ENCODE results near the gene SPAG9.
A peak's percentile ranks its signal among the peaks of the same experiment; 100 is the strongest.

SPAG9 gene

GRCh38 chr17:50927287-50927686 lies 193.4 kb downstream of the SPAG9 start:
- Histone ChIP-seq H3K4me3 (ENCODE audit: low read length) (no peak overlapping the region), H3K36me3 (replicated peaks; ENCODE audit: insufficient read depth, low read length) (no peaks in the 10 kb centered on the region)

GRCh38 chr17:50926523-50926922 lies 194.1 kb downstream of the SPAG9 start:
- Histone ChIP-seq H3K27ac (ENCODE audit: low read length) (no peak overlapping the region), H4K20me1 (ENCODE audit: insufficient read depth, low read length) (no peaks in the 10 kb centered on the region), H3K79me2 (ENCODE audit: low read length) (no peaks in the 10 kb centered on the region), H3K4me3 (ENCODE audit: low read length) (no peak overlapping the region), H3K9me3 (replicated peaks; ENCODE audit: insufficient read depth, low read length) (no peaks in the 10 kb centered on the region), H3K4me2 (ENCODE audit: low read depth, low read length) (no peak overlapping the region), H2AFZ (ENCODE audit: low read length) (no peak overlapping the region), H3K27me3 (replicated peaks; ENCODE audit: insufficient read depth, low read length) (no peaks in the 10 kb centered on the region), H3K36me3 (replicated peaks; ENCODE audit: insufficient read depth, low read length) (no peaks in the 10 kb centered on the region), H3K9me2 (replicated peaks; ENCODE audit: insufficient read depth, low read length) (no peaks in the 10 kb centered on the region), H3K4me1 (ENCODE audit: low read length) (peaks cover 20% of the 10 kb centered on the region), H3F3A (ENCODE audit: insufficient read depth, low read length) (peaks cover 15% of the 10 kb centered on the region), H3K9ac (ENCODE audit: low read length) (no peak overlapping the region)
- DNase-seq, result no peak
- TF ChIP-seq EZH2 (optimal IDR thresholded peaks at IDR 0.05; ENCODE audit: low read depth, low read length), result no peak
- no peak for TF ChIP-seq CTCF (IDR thresholded peaks at IDR 0.05; ENCODE audit: low read length)
- TF ChIP-seq EZH2phosphoT487 (IDR thresholded peaks at IDR 0.05; ENCODE audit: low read length), result no peak

More at GRCh38 chr17:50927287-50927686, 193.4 kb downstream of the SPAG9 start:
- no peak overlapping the region for H2AFZ ChIP-seq (ENCODE audit: low read length)
- peaks cover 20% of the 10 kb centered on the region for H3K4me1 ChIP-seq (ENCODE audit: low read length)
- no peaks in the 10 kb centered on the region for H3K27me3 ChIP-seq (replicated peaks; ENCODE audit: insufficient read depth, low read length)
- no peak overlapping the region for H3K9ac ChIP-seq (ENCODE audit: low read length)
- no peaks in the 10 kb centered on the region for H3K9me2 ChIP-seq (replicated peaks; ENCODE audit: insufficient read depth, low read length)
- no peaks in the 10 kb centered on the region for H4K20me1 ChIP-seq (ENCODE audit: insufficient read depth, low read length)
- H3K4me2 ChIP-seq (ENCODE audit: low read depth, low read length), result no peak overlapping the region
- no peak for DNase-seq
- TF ChIP-seq EZH2phosphoT487 (IDR thresholded peaks at IDR 0.05; ENCODE audit: low read length) (no peak), EZH2 (optimal IDR thresholded peaks at IDR 0.05; ENCODE audit: low read depth, low read length) (no peak), CTCF (IDR thresholded peaks at IDR 0.05; ENCODE audit: low read length) (no peak)
- H3K27ac ChIP-seq (ENCODE audit: low read length), result no peak overlapping the region
- no peaks in the 10 kb centered on the region for H3K79me2 ChIP-seq (ENCODE audit: low read length)
- H3F3A ChIP-seq (ENCODE audit: insufficient read depth, low read length), result peaks cover 19% of the 10 kb centered on the region
- no peaks in the 10 kb centered on the region for H3K9me3 ChIP-seq (replicated peaks; ENCODE audit: insufficient read depth, low read length)

DNA sequence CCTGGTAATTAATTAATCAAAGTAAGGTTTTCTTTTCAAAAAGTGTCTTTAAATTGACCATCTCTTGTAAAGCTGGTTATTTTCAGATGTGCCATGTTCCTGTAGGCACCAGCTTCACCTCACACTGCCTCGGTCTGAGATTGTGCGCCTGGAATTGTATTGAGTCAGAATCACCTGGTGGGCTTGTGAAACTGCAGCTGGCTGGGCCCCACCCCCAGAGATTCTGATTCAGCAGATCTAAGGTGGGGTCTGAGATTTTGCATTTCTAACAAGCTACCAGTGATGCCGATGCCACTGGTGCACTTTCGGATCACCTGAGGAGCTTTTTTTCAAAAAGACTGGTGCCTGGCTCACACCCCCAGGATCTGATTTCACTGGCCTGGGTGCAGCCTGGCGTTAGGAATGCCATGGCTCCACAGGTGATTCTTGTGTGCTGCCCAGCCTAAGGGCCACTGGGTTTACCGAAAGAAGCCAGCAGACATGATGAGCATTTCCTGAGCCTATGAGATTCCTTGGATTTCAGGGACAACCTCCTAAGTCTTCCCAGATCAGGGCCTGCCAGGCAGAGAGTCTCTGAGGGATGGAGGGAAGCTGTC lies 195.3 kb downstream of the SPAG9 start:
- Histone ChIP-seq H3K9ac (ENCODE audit: low read length) (no peak overlapping the region), H3K79me2 (ENCODE audit: low read length) (no peaks in the 10 kb centered on the region), H3K27me3 (replicated peaks; ENCODE audit: insufficient read depth, low read length) (no peaks in the 10 kb centered on the region), H4K20me1 (ENCODE audit: insufficient read depth, low read length) (no peaks in the 10 kb centered on the region), H3K4me1 (ENCODE audit: low read length) (peaks cover 16% of the 10 kb centered on the region), H3K9me3 (replicated peaks; ENCODE audit: insufficient read depth, low read length) (no peaks in the 10 kb centered on the region), H3K36me3 (replicated peaks; ENCODE audit: insufficient read depth, low read length) (no peaks in the 10 kb centered on the region), H3K27ac (ENCODE audit: low read length) (peak overlapping the region; percentile 27; the same call in 1 of the 2 replicates), H3K4me2 (ENCODE audit: low read depth, low read length) (no peak overlapping the region; the same call in 1 of the 2 replicates), H3K4me3 (ENCODE audit: low read length) (no peak overlapping the region), H2AFZ (ENCODE audit: low read length) (no peak overlapping the region), H3K9me2 (replicated peaks; ENCODE audit: insufficient read depth, low read length) (no peaks in the 10 kb centered on the region), H3F3A (ENCODE audit: insufficient read depth, low read length) (peaks cover 6% of the 10 kb centered on the region; the same call in 1 of the 2 replicates)
- TF ChIP-seq CTCF (IDR thresholded peaks at IDR 0.05; ENCODE audit: low read length) (no peak), EZH2 (optimal IDR thresholded peaks at IDR 0.05; ENCODE audit: low read depth, low read length) (no peak), EZH2phosphoT487 (IDR thresholded peaks at IDR 0.05; ENCODE audit: low read length) (no peak)
- peak; percentile 43 for DNase-seq

All from MM.1S (cell line).